ENCODE results near the gene ADORA2A.

- no peak for TF ChIP-seq REST (IDR thresholded peaks at IDR 0.05; ENCODE audit: insufficient read depth in 1 of 2, low read depth in 2 of 2, low read length in 2 of 2)
- no peak for TF ChIP-seq POLR2AphosphoS5 (IDR thresholded peaks at IDR 0.05; ENCODE audit: low read depth, low read length)
Observed at GRCh38 chr22:24403346-24403745, 24.1 kb upstream of the ADORA2A start.

All from PFSK-1 (cell line).